GM10847 (cell line): ENCODE data around the gene IFNL1.
"Not testable (repeated sequence)": the region's sequence is repeated elsewhere in the genome, so short reads cannot be mapped to it uniquely, and the experiment has no call there.

Source experiments
- POLR2A ChIP-seq: IDR thresholded peaks from 2 replicates; pipeline ENCODE4 v1.6.1; 2011; ENCODE audit not compliant: insufficient read length; ENCODE audit errors: extremely low read depth

The IFNL1 gene

GRCh38 chr19:39264306-39265290, 31.6 kb upstream of the IFNL1 start:
- TF ChIP-seq POLR2A: no peak

GRCh38 chr19:39265321-39265916, 30.8 kb upstream of the IFNL1 start:
- no peak for TF ChIP-seq POLR2A

GRCh38 chr19:39268085-39268484, 28.1 kb upstream of the IFNL1 start, which contains the start of gene IFNL2:
TSS of gene IFNL2 (plus strand) at chr19:39268396. CDS start at chr19:39268569, 173 bp downstream.
- TF ChIP-seq POLR2A: not testable (repeated sequence)

GRCh38 chr19:39270036-39270871, 26.0 kb upstream of the IFNL1 start:
- no peak for TF ChIP-seq POLR2A

GRCh38 chr19:39275578-39275977, 20.6 kb upstream of the IFNL1 start:
- TF ChIP-seq POLR2A: no peak

GRCh38 chr19:39276740-39277139, 19.5 kb upstream of the IFNL1 start:
- TF ChIP-seq POLR2A: no peak

- no peak for TF ChIP-seq POLR2A
These were observed 18.6 kb upstream of the IFNL1 start for GRCh38 chr19:39277598-39277997.

GRCh38 chr19:39282021-39282420, 14.2 kb upstream of the IFNL1 start:
- TF ChIP-seq POLR2A: no peak

- TF ChIP-seq POLR2A: no peak
These were observed 12.2 kb upstream of the IFNL1 start for GRCh38 chr19:39284032-39284431.

- TF ChIP-seq POLR2A: no peak
These were observed 2.8 kb upstream of the IFNL1 start for GRCh38 chr19:39293394-39293793.

GRCh38 chr19:39296906-39297305, 699 bp downstream of the IFNL1 start:
- no peak for TF ChIP-seq POLR2A

- TF ChIP-seq POLR2A: no peak
These were observed 1.9 kb downstream of the IFNL1 start for GRCh38 chr19:39297931-39298634.

- no peak for TF ChIP-seq POLR2A
These were observed 3.2 kb downstream of the IFNL1 start for GRCh38 chr19:39299404-39299803.

- no peak for TF ChIP-seq POLR2A
These were observed 3.6 kb downstream of the IFNL1 start for GRCh38 chr19:39299832-39300231.

- TF ChIP-seq POLR2A: no peak
These were observed 4.8 kb downstream of the IFNL1 start for GRCh38 chr19:39301021-39301420.
